HK-2 (cell line): ENCODE measurements around the gene FIGLA.
"Not testable (repeated sequence)": the region's sequence is repeated elsewhere in the genome, so short reads cannot be mapped to it uniquely, and the experiment has no call there.

Experiments
- DNase-seq: peaks from one replicate; pipeline ENCODE4 v3.0.0-alpha.2; 2018; ENCODE audit not compliant: unreplicated experiment

FIGLA gene

DNA sequence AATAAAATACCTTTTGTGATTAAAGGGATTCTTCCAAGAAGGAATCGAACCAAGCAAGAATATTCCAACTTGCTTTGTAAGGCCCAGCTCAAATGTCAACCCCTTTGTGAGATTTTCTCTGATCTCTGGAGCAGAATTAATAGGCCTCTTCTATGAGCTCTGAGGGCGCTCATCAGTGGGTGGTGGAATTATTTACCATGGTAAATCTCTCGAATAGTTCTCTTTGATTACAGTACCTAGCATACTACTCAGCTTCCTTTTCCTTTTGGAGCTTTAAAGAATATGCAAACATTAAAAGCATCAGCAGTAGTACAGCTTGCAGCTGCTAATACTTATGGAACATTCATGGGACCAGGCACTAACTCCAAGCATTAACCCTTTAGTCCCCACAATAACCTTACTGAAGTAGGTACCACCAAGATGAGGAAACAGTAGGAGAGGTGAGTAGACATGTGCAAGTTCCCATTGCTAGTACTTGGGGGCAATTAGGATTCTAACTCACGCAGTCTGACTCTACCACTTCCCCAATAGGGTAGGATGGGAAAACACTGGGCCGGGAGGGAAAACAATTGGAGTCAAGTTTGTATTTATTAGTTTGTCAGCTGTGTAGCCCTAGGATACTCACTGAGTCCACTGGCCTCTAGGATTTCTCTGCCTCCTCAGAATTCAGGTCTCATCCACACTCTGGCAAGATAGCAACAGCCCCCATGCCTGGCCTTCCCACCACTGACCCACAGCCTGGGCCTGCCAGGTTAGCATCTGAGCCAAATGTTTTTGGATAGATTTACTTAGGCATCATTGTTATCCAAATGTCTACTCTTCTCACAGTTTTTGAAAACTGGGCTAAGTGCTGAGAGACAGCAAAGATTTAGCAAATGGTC lies 44.1 kb downstream of the FIGLA start:
- DNase-seq = no peak

DNA sequence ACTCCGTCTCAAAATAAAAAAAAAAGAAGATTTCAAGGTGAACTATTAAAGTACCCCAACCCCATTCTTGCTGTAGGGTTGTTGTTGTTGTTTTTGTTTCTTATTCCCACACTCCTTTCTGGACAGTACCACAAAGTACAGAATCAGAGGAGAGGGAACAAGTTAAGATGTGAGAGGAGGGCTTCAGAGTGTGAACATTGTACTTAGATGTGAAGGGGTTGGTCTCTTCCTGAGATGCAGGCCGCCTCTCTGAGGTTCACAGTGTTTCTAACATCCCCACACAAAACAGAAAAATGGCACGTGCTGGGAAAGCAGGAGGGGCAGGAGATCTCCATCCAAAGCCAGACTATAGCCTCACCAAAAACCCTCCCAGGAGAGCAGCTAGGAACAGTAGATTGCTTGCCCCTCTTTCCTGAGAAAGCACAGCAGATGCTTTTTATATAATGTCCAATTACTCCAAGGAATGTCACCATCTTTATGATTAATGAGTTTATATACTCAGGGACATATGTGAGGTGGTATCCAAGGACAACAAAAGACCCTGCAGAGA lies 45.1 kb downstream of the FIGLA start:
- no peak for DNase-seq

DNA sequence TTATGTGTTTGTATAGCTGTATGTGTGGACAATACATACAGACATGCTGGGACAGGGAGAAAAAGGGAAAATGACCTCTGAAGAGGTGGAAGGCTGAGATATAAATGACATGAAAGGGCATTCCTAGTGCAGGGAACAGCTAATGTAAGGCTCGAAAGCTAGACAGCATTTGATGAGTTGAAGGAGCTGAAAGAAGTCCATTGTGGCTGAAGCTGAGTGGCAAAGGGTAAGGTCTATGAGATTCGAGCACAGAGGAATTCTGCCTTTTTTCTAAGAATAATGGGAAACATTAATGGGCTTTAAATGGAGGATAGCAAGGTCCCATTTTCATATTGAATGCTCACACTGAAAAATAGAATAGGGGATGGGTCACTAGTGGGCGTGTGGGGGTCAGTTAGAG lies 46.0 kb downstream of the FIGLA start:
- no peak for DNase-seq

DNA sequence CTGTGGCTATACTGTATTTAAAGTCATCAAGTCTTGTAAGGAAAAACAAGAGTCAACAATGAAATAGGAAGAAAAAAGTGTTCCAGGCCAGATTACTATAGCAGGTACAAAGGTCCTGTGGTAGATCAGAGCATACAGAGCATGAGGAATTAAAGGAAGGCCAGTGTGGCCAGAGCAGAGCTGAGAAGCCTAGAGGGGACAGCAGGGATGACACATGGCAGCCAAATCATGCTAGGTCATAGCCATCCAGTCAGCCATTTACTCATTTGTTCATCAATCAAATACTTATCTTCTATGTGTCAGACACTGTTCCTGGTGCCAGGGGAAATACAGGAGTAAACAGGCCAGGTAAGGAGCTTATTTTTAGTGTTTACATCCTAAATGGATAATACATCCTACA lies 46.8 kb downstream of the FIGLA start:
- DNase-seq = no peak

DNA sequence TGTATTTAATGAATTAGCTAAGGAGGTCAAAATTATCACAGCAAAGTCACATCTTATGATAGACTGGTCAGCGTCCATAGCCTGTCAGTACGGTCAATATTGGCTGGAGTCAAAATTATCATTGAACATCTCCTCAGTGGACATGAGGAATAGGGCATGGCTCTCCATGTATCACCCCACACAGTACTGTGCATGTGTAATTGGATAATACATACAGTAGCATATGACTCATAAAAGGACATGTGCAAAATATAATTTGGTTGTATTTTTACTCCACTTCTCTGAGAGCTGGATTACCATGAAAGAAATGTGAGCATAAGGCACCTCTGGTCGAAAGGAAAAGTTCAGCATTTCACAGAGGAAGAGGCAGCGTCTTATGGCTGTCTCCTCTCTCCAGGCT lies 47.4 kb downstream of the FIGLA start:
- DNase-seq = no peak

DNA sequence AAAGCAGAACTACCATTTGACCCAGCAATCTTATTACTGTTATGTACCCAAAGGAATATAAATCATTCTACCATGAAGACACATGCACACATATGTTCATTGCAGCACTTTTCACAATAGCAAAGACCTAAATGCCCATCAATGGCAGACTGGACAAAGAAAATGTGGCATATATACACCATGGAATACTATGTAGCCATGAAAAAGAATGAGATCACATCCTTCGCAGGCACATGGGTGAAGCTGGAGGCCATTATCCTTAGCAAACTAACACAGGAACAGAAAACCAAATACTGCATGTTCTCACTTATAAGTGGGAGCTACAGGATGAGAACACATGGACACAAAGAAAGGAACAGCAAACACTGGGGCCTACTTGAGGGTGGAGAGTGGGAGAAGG lies 51.0 kb downstream of the FIGLA start:
- DNase-seq = not testable (repeated sequence)

DNA sequence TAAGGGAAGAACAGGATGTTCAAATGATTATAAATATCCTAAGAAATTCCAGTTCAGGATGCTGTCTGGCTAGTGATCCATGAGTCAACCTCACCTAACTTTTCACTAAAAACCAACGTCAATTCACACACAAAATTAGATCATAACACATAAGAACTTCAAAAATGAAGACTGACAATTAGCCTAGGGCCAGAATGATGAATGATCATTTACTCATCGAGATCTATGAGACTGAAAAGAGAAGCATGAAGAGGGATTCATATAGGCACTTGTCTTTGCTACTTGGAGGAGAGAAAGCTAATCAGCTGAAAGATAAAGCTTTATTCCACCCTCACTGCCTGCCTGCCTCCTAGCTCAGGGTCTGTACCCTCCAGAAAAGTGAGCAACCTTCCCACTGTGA lies 52.3 kb downstream of the FIGLA start:
- no peak for DNase-seq

DNA sequence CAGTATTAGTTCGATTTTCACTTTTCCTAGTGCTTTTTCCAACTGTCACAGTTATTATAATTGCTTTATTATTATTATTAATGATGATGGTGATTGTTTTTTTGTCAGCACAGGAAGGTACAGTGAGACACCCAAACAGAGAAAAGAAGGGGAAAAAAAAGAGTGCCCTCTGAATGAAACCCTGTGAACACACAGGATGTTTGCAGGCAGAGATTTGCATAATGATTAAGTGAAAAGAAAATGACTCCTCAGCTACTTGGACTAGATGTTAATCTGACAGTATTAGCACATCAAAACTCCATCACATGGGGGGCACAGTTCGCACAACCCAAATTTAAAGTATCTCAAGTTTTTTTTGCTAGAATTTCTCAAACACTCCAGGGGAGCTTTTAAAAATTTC lies 55.4 kb downstream of the FIGLA start:
- no peak for DNase-seq

DNA sequence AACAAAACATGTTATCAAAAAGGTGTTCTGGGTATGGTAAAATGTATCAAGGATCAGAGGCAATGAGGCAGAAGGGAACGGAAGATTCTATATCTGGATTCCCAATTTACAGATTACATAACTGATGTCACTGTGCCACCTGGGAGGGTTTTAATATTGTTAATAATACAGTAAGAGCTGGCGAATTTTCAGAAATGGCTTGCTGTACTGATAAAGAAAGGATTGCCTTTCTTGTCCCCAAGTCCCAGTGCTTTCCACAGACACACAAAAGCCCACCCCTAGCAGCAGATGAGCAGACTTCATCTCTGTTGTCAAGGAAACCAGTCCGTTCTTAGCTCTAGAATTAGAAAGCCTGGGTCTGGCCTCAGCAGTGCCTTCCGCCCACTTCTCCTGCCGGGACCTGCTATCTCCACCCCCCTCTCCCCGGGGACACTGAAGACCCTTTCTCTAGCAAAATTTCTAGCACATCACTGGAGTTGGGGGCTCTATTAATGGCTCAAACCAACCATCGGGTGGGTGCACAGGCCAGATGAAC lies 56.7 kb downstream of the FIGLA start:
- no peak for DNase-seq

DNA sequence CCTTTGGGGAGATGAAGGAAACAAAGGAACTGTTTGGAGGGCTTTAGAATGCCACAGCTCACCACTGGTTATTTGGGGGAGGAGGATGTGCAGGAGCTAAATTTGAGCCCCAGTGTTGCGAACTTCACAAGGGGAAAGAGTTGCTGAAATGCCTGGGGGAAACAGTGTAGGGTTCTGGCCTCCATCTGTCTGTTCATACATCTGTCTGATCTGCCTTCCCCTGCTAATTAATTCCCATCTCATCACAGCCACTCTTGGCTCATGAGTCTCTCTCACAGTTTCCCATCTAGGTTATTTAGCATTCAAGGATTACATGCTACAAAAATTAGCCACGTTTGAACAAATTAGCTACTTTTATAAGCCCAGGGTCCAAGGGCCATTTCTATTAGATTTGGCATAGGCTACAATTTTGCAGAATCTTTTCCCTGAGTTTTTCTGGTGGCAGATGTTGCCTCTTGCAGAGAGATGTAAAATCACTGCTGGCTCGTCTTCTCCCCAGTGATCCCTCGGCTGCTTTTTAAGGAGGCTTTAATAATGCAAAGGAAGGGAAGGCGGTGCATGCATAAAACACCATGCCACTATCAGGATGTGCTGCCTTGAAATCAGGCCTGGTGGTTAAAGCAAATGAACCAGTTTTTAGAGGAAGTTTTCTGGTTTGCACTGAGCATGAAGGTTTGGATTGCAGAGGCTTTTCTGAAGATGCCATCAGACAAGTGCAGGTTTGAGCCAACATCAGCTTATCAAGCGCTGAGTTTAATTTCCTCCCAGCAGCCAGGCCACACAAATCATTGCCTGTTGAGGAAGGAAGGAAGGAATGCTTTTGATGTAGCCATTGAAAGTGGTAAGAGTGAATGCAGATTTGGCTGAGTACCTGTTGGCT lies 57.4 kb downstream of the FIGLA start:
- no peak for DNase-seq

DNA sequence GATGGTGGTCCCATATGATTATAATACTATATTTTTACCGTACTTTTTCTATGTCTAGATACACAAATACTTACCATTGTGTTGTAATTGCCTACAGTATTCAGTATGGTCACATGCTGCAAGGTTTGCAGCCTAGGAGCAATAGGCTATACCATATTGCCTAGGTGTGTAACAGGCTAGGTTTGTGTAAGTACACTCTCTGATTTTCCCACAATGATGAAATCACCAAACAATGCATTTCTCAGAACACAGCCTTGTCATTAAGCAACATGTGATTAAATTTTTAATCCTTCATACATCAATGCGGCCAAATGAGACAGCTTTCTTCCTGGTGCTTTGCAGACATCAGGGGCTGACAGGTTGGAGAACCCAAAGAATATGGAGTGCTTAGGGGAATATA lies 59.7 kb downstream of the FIGLA start:
- no peak for DNase-seq

DNA sequence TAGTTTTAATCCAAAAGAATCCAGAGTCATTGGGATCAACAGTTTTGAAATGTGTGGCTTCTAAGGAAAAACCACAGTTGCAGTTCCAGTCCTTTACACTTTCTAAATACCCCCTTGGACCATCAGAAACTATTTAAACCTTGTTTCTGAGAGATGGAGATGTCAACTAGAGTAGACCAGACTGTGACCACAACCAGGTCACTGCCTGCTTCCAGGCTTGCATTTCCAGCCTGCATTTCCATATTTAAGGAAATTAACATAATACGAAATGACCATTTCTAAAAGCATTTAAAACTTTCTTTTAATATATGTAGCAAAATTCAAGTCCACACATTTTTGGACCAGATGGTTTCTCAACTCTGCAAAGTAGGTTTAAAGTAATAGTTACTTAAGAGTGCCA lies 60.8 kb downstream of the FIGLA start:
- no peak for DNase-seq

DNA sequence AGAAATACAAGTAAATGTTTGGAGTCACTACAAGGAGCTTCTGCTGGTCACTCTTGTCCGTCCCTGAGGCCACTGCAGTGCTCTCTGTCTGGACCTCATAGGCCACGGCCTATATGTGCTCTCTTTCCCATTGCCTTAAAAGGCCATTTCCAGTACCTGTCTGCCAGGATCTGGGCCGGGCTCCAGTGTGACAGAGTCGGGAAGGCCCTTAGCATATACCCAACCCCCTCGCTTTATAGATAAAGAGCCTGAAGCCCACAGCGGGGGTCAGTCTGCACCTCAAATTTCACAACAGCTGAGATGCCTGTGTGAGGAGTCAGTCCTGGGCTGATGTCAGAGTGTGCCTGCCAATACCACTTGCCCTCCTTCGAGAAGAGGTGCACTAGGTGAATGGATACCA lies 62.3 kb downstream of the FIGLA start:
- DNase-seq = no peak
